GM21737 (cell line): ENCODE measurements around the gene GMDS.
A peak's percentile ranks its signal among the peaks of the same experiment; 100 is the strongest.

ENCODE experiments used
- ATAC-seq: cut with Tn5 transposase; IDR thresholded peaks from one replicate; pipeline ENCODE4 v1.9.1; 2021; ENCODE audit warnings: mild to moderate bottlenecking, moderate library complexity; ENCODE audit not compliant: unreplicated experiment

Gene GMDS

GRCh38 chr6:2242311-2242710 is 3.1 kb downstream of the GMDS start:
- no peak for ATAC-seq

GRCh38 chr6:2240961-2241360 is 4.4 kb downstream of the GMDS start:
- ATAC-seq = no peak

GRCh38 chr6:2237001-2237400 is 8.4 kb downstream of the GMDS start:
- ATAC-seq = no peak

GRCh38 chr6:2235777-2236495 is 9.5 kb downstream of the GMDS start:
- ATAC-seq = no peak

GRCh38 chr6:2232445-2232844 is 13.0 kb downstream of the GMDS start:
- peak; percentile 57 for ATAC-seq

GRCh38 chr6:2231438-2231837 is 14.0 kb downstream of the GMDS start:
- no peak for ATAC-seq

GRCh38 chr6:2230659-2231277 is 14.6 kb downstream of the GMDS start:
- no peak for ATAC-seq

- ATAC-seq = no peak
Measured at GRCh38 chr6:2229742-2230141, 15.7 kb downstream of the GMDS start.

- no peak for ATAC-seq
Measured at GRCh38 chr6:2229039-2229438, 16.4 kb downstream of the GMDS start.

GRCh38 chr6:2228392-2228791 is 17.0 kb downstream of the GMDS start:
- ATAC-seq = no peak

GRCh38 chr6:2226775-2227174 is 18.6 kb downstream of the GMDS start:
- ATAC-seq = no peak

GRCh38 chr6:2225422-2226392 is 19.7 kb downstream of the GMDS start:
- ATAC-seq = no peak

GRCh38 chr6:2224847-2225382 is 20.5 kb downstream of the GMDS start:
- no peak for ATAC-seq

GRCh38 chr6:2222275-2222842 is 23.0 kb downstream of the GMDS start:
- no peak for ATAC-seq

- peak; percentile 55 for ATAC-seq
Measured at GRCh38 chr6:2221726-2222274, 23.6 kb downstream of the GMDS start.

GRCh38 chr6:2220154-2220553 is 25.3 kb downstream of the GMDS start:
- no peak for ATAC-seq

- no peak for ATAC-seq
Measured at GRCh38 chr6:2218866-2219265, 26.5 kb downstream of the GMDS start.

- no peak for ATAC-seq
Measured at GRCh38 chr6:2216794-2217383, 28.5 kb downstream of the GMDS start.

- ATAC-seq = no peak
Measured at GRCh38 chr6:2215342-2215741, 30.1 kb downstream of the GMDS start.

- ATAC-seq = no peak
Measured at GRCh38 chr6:2213086-2213485, 32.3 kb downstream of the GMDS start.
